H1 (cell line): Measurements from ENCODE around the gene TPRG1L. TPM values are rescaled to one million over a fixed set of nuclear protein-coding genes. Genes with fewer than 3 reads are reported as not detected.

Experiments
- CTCF ChIA-PET: fragments of 300-600 bp; sonication (Branson Sonifier 250); formaldehyde crosslinking; loops from one replicate; lab custom pipeline; 2021; ENCODE audit not compliant: partially characterized antibody; lab: Charles Lee
- POLR2A ChIA-PET: fragments of 300-600 bp; sonication (Branson Sonifier 250); formaldehyde crosslinking; loops from one replicate; lab custom pipeline; 2021; ENCODE audit warnings: inconsistent platforms; ENCODE audit not compliant: partially characterized antibody; lab: Charles Lee
- DNase-seq, 2 experiments: peaks; one replicate each; pipeline versions ENCODE4 v3.0.0 to v3.0.0-alpha.2; 2010 to 2022; ENCODE audit warnings: low spot score in 2 of 2, low read depth in 1 of 2, mixed read lengths in 1 of 2
- FAIRE-seq: peaks from 2 replicates; lab custom pipeline; 2011; peaks lifted over from hg19 to GRCh38; lab: Jason Lieb, UNC
- H2AFZ ChIP-seq: 2 replicates; pipeline ENCODE4 v1.8.1; 2012; ENCODE audit warnings: low read length, inconsistent platforms
- H2AK5ac ChIP-seq: 2 replicates; pipeline ENCODE4 v1.6.1; 2013; ENCODE audit warnings: low read depth, low read length
- H2BK120ac ChIP-seq: replicated peaks from 2 replicates; pipeline ENCODE3; 2013; ENCODE audit warnings: low read depth, low read length, inconsistent platforms
- H2BK12ac ChIP-seq: 2 replicates; pipeline ENCODE4 v1.6.1; 2013; ENCODE audit warnings: low read depth, low read length
- H2BK15ac ChIP-seq: 2 replicates; pipeline ENCODE4 v1.6.1; 2013; ENCODE audit warnings: low read length
- H2BK20ac ChIP-seq: 2 replicates; pipeline ENCODE4 v1.6.1; 2013; ENCODE audit warnings: low read length
- H2BK5ac ChIP-seq: 2 replicates; pipeline ENCODE4 v1.6.1; 2013; ENCODE audit warnings: low read depth, low read length
- H3K14ac ChIP-seq: 2 replicates; pipeline ENCODE4 v1.6.1; 2013; ENCODE audit warnings: inconsistent platforms; ENCODE audit not compliant: insufficient read length
- H3K18ac ChIP-seq: 2 replicates; pipeline ENCODE4 v1.6.1; 2013; ENCODE audit warnings: low read length; ENCODE audit errors: extremely low read depth
- H3K23ac ChIP-seq: 2 replicates; pipeline ENCODE4 v1.6.1; 2013; ENCODE audit warnings: inconsistent platforms; ENCODE audit not compliant: insufficient read length
- H3K23me2 ChIP-seq: 2 replicates; pipeline ENCODE4 v1.6.1; 2013; ENCODE audit warnings: low read depth, low read length
- H3K27ac ChIP-seq: 2 replicates; pipeline ENCODE4 v1.6.1; 2011; ENCODE audit warnings: low read depth, low read length, inconsistent platforms
- H3K27me3 ChIP-seq, 4 experiments: replicated peaks in 1 of 4; 1 replicate in 1 of 4; 2 replicates in 3 of 4; pipeline versions ENCODE4 v1.6.1 to v1.8.1; 2011 to 2013; ENCODE audit warnings: low read length in 3 of 4, mild to moderate bottlenecking in 3 of 4, inconsistent platforms in 2 of 4, mixed read lengths in 2 of 4, moderate library complexity in 1 of 4; ENCODE audit not compliant: control insufficient read depth in 3 of 4, insufficient read depth in 3 of 4; ENCODE audit errors: extremely low read depth in 1 of 4
- H3K36me3 ChIP-seq, 4 experiments: 2 replicates each; pipeline versions ENCODE4 v1.6.1 to v1.8.1; 2011 to 2013; ENCODE audit warnings: mild to moderate bottlenecking in 4 of 4, low read length in 3 of 4, moderate library complexity in 2 of 4, control low read depth in 1 of 4, inconsistent platforms in 1 of 4; ENCODE audit not compliant: insufficient read depth in 4 of 4, control insufficient read depth in 2 of 4
- H3K4ac ChIP-seq: replicated peaks from 2 replicates; pipeline ENCODE3; 2013; ENCODE audit warnings: low read length, low read depth, mixed read lengths, inconsistent platforms; ENCODE audit not compliant: insufficient read length
- H3K4me1 ChIP-seq, 4 experiments: replicated peaks in 1 of 4; 1 replicate in 1 of 4; 2 replicates in 3 of 4; pipeline versions ENCODE4 v1.6.1 to v1.8.1; 2011 to 2013; ENCODE audit warnings: low read length in 3 of 4, inconsistent platforms in 2 of 4, mixed read lengths in 1 of 4; ENCODE audit not compliant: insufficient read depth in 4 of 4, control insufficient read depth in 3 of 4
- H3K4me2 ChIP-seq, 2 experiments: 2 replicates each; pipeline versions ENCODE4 v1.6.1 to v1.8.1; 2011 to 2013; ENCODE audit warnings: low read depth in 2 of 2, low read length in 2 of 2, control low read depth in 1 of 2, inconsistent platforms in 1 of 2, mild to moderate bottlenecking in 1 of 2; ENCODE audit not compliant: insufficient read depth in 1 of 2
- H3K4me3 ChIP-seq, 4 experiments: fragments of 200-600, 300-600 bp in 1 of 4; sonication (generic), shearing (Covaris generic), sonication (Bioruptor Twin) in 1 of 4; 2 replicates each; pipeline versions ENCODE4 v1.5.1 to v1.8.1; 2011 to 2016; ENCODE audit warnings: low read length in 4 of 4, low read depth in 3 of 4, control low read depth in 2 of 4, inconsistent platforms in 2 of 4, mild to moderate bottlenecking in 2 of 4, mixed read lengths in 1 of 4, moderate library complexity in 1 of 4; ENCODE audit not compliant: insufficient read depth in 2 of 4; ENCODE audit errors: extremely low read depth in 1 of 4
- H3K56ac ChIP-seq: replicated peaks from 2 replicates; pipeline ENCODE3; 2013; ENCODE audit warnings: low read depth, mild to moderate bottlenecking, mixed read lengths, low read length, inconsistent platforms; ENCODE audit not compliant: insufficient read length
- H3K79me1 ChIP-seq: 2 replicates; pipeline ENCODE4 v1.6.1; 2013; ENCODE audit warnings: low read depth, low read length, control low read depth
- H3K79me2 ChIP-seq, 2 experiments: 2 replicates each; pipeline versions ENCODE4 v1.6.1 to v1.8.1; 2012 to 2013; ENCODE audit warnings: low read length in 2 of 2, mild to moderate bottlenecking in 2 of 2, inconsistent platforms in 1 of 2; ENCODE audit not compliant: insufficient read depth in 2 of 2, control insufficient read depth in 1 of 2
- H3K9ac ChIP-seq, 4 experiments: replicated peaks in 1 of 4; 1 replicate in 1 of 4; 2 replicates in 3 of 4; pipeline versions ENCODE4 v1.6.1 to v1.8.1; 2011 to 2013; ENCODE audit warnings: low read depth in 3 of 4, low read length in 3 of 4, control low read depth in 2 of 4, mild to moderate bottlenecking in 2 of 4, moderate library complexity in 2 of 4, inconsistent platforms in 1 of 4; ENCODE audit errors: extremely low read depth in 1 of 4
- H3K9me3 ChIP-seq, 2 experiments: 2 replicates each; pipeline versions ENCODE4 v1.6.1 to v1.8.1; 2012 to 2013; ENCODE audit warnings: mild to moderate bottlenecking in 2 of 2, moderate library complexity in 2 of 2, control low read depth in 1 of 2, inconsistent platforms in 1 of 2, low read depth in 1 of 2, low read length in 1 of 2, mixed read lengths in 1 of 2; ENCODE audit not compliant: insufficient read depth in 2 of 2
- H4K20me1 ChIP-seq, 2 experiments: replicated peaks in 1 of 2; 2 replicates each; pipeline versions ENCODE3 to v1.8.1; 2011 to 2013; ENCODE audit warnings: inconsistent platforms in 2 of 2, low read length in 2 of 2, mild to moderate bottlenecking in 1 of 2; ENCODE audit not compliant: insufficient read depth in 2 of 2, control insufficient read depth in 1 of 2
- H4K5ac ChIP-seq: 2 replicates; pipeline ENCODE4 v1.6.1; 2013; ENCODE audit warnings: low read length, low read depth, mixed read lengths, inconsistent platforms; ENCODE audit not compliant: insufficient read length
- H4K8ac ChIP-seq: 2 replicates; pipeline ENCODE4 v1.8.0; 2013; ENCODE audit warnings: mild to moderate bottlenecking, moderate library complexity, low read length, inconsistent platforms; ENCODE audit not compliant: insufficient read depth; ENCODE audit errors: extremely low read depth
- H4K91ac ChIP-seq: replicated peaks from 2 replicates; pipeline ENCODE3; 2013; ENCODE audit warnings: low read length, mixed read lengths, inconsistent platforms; ENCODE audit not compliant: insufficient read length
- WGBS, 2 experiments: shearing (Covaris generic) in 1 of 2; methylation state at CpG; one replicate each; pipeline versions ENCODE4 v1.1.6 to v1.1.7; 2013 to 2015; ENCODE audit warnings: low lambda C conversion rate in 2 of 2, mixed read lengths in 2 of 2, inconsistent platforms in 1 of 2, low coverage in 1 of 2, missing lambda C conversion rate in 1 of 2; ENCODE audit not compliant: insufficient replicate concordance in 2 of 2, insufficient coverage in 1 of 2, insufficient read length in 1 of 2; ENCODE audit errors: extremely low coverage in 1 of 2, missing lambda C conversion rate in 1 of 2; 5-methylcytosine and 5-hydroxymethylcytosine counted together
- polyA plus RNA-seq, 7 experiments: library from polyadenylated mRNA; depleted of rRNA in 3 of 7; stranded (reverse) in 5 of 7; unstranded in 2 of 7; fragments of >200 nt in 5 of 7; fragments of 200-250 nt in 2 of 7; gene quantifications; 1 replicate in 5 of 7; 2 replicates in 1 of 7; 4 replicates in 1 of 7; pipeline versions ENCODE4 v1.2.1 to v1.2.3, GENCODE V29; 2011 to 2013; ENCODE audit warnings: missing spikeins in 2 of 7, mixed read lengths in 2 of 7
- total RNA-seq: library from RNA; stranded (reverse); fragmentation: NEBNext Ultra II Directional; extraction: Animal tissue kit (Norgen Biotek cat#: 25700); gene quantifications from 2 replicates; pipeline ENCODE4 v1.2.1, GENCODE V29; 2021

TPRG1L gene
- total and polyA plus RNA-seq, 2 of the 8 experiments (the other 6 are each of a cell fraction or from before 2014, with no cell fraction given) = 21.7 to 22.3 TPM

- POLR2A ChIA-PET = interaction anchor here (1.1 to 1.4 kb wide), 2 partner anchors 19 to 39 kb away, joined by 3 read pairs; partner anchors contain the start of gene WRAP73
Observed at GRCh38 chr1:3630161-3630611, 5.4 kb downstream of the TPRG1L start.

More at GRCh38 chr1:3630161-3630611, 5.4 kb downstream of the TPRG1L start:
- Histone ChIP-seq H3K79me1 (no peaks in the 10 kb centered on the region), H3K36me3 (peaks cover 0 to 40% (median 13%) of the 10 kb centered on the region in 4 experiments; a peak in 6 of 8 replicates), H2BK12ac (no peak overlapping the region), H3K9ac (no peak overlapping the region), H3K9me3 (no peaks in the 10 kb centered on the region), H2AFZ (no peak overlapping the region), H3K4me1 (peaks cover 0 to 15% (median 2%) of the 10 kb centered on the region in 4 experiments; a peak in 4 of 7 replicates), H3K79me2 (no peaks in the 10 kb centered on the region; a peak in 1 of 4 replicates), H2BK120ac (no peak overlapping the region), H4K20me1 (peaks cover 7 to 12% of the 10 kb centered on the region in 2 experiments), H3K56ac (no peak overlapping the region), H3K27ac (no peak overlapping the region), H3K4me2 (no peak overlapping the region), H2BK15ac (no peak overlapping the region), H3K14ac (no peak overlapping the region), H3K23ac (no peak overlapping the region), H3K4ac (no peak overlapping the region), H3K18ac (no peak overlapping the region), H3K4me3 (no peak overlapping the region), H3K27me3 (no peaks in the 10 kb centered on the region), H3K23me2 (peaks cover 4% of the 10 kb centered on the region), H4K91ac (no peak overlapping the region), H2AK5ac (no peak overlapping the region), H4K8ac (no peak overlapping the region), H2BK5ac (no peak overlapping the region), H4K5ac (no peak overlapping the region), H2BK20ac (no peak overlapping the region)
- no peak for DNase-seq
- WGBS, 2 experiments = 92% methylated on average over 11 of the region's 11 CpGs; no CpG with 5 or more reads in 1 of the 2 experiments
- FAIRE-seq = no peak
- CTCF ChIA-PET = interaction anchor here (1.1 to 4.8 kb wide), 9 partner anchors 9 to 1223 kb away, joined by 3 to 22 read pairs (median 4); no protein-coding TSS in a partner anchor
